HG03432 (cell line): ENCODE data around the gene ALB.
A peak's percentile ranks its signal among the peaks of the same experiment; 100 is the strongest.
"Not testable (repeated sequence)": the region's sequence is repeated elsewhere in the genome, so short reads cannot be mapped to it uniquely, and the experiment has no call there.

Experiments used
- ATAC-seq: cut with Tn5 transposase; IDR thresholded peaks from one replicate; pipeline ENCODE4 v1.9.1; 2021; ENCODE audit warnings: mild to moderate bottlenecking, moderate library complexity; ENCODE audit not compliant: unreplicated experiment

The ALB gene

DNA sequence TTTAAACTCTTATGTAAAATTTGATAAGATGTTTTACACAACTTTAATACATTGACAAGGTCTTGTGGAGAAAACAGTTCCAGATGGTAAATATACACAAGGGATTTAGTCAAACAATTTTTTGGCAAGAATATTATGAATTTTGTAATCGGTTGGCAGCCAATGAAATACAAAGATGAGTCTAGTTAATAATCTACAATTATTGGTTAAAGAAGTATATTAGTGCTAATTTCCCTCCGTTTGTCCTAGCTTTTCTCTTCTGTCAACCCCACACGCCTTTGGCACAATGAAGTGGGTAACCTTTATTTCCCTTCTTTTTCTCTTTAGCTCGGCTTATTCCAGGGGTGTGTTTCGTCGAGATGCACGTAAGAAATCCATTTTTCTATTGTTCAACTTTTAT, at the start of gene ALB:
TSS of gene ALB (plus strand) at position 246 of the 400 bp plus-strand sequence. CDS start at position 287, 41 bp downstream.
- no peak for ATAC-seq

GRCh38 chr4:73357174-73357573, 46.9 kb upstream of the ALB start:
- not testable (repeated sequence) for ATAC-seq

DNA sequence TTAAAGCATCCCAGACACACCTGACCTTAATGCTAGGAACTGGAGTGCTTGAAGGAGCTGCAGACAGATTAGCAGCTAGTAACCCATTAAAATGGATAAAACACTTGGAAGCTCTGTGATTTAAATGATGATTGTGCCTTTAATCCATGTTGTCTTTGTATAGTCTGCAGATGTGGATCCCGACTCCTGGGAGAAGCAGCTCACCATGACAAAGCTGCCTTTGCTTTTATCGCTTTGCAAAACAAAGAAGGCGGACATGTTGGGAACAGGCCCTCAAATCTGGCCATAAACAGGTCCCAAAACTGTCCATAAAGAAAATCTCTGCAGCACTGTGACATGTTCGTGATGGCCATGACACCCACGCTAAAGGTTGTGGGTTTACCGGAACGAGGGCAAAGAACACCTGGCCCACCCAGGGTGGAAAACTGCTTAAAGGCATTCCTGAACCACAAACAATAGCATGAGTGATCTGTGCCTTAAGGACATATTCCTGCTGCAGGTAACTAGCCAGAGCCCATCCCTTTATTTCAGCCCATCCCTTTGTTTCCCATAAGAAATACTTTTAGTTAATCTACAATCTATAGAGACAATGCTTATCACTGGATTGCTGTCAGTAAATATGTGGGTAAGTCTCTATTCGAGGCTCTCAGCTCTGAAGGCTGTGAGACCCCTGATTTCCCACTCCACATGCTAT, 34.4 kb upstream of the ALB start:
- not testable (repeated sequence) for ATAC-seq

DNA sequence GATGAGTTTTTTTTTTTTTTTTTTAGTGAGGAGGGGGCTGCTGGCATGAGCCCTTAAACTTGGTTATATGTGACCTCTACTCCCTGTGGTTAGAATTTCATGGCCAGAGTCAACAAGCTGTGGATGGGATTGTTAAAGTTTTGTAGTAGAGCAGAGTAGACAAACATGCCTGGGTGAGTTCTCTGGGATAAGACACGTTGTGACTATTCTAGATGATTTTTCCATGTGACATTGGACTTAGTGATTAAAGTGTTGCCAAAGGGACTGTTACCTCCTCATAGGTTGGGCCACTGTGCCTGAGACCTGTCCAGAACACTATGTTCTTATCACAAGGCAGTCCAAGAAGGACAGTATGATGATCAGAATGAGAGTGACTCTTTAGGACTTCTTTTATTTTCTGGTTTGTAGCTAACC, 28.8 kb upstream of the ALB start:
- ATAC-seq = no peak

DNA sequence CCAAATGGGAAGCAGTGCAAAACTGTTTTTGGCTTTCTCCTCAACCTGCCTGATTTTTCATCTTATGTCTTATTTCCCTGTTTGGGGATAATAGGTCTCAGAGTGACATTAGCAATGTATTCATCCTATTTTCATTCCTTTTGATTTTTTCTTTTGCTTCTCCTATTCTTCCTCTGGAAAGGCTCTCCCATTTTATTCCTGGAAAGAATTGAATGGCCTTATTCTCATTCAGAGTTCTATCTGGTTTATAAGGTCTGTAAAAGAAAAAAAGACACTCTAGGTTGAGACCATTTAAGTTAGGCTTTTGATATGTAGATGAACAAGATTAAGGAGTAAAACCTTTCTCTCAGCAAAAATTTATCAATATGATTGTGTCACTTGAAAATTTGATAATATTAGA, 27.8 kb upstream of the ALB start:
- ATAC-seq = no peak

- ATAC-seq = no peak
These were observed 27.1 kb upstream of the ALB start for GRCh38 chr4:73376976-73377375.

DNA sequence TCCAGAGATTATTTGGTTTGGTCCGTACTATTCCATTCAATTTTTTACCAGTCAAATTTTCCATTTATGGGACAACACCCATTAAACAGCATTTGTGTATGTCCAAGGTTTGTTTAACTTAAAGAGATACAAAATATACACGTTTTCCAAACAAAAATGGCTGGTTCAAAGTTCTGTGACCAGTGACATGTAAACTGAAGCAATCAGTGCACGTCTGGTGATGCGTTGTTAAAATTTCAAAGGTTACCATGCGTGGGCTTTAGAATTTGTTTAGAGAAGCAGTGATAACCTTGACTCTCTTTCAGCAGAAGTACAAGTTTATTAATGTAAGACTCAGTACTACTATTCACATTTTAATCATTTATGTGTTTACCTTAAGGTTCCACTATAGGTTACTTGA, 25.2 kb upstream of the ALB start:
- no peak for ATAC-seq

DNA sequence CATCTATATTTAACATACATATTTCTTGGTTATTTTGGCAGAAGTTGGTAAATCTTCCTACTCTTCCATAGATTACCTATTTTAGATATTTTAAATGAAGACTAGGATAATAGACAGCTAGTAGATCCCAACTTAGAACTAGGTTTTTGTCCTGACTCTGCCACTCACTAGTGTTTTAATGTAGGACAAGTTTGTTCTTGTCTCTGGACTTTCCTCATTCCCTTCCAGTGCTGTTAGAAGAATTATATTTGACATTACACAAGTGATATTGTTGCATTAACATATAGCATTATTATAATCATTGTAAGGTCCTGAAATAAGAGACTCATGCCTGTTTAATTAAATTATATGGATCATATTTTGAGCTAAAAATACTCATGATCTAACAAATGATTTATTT, 24.1 kb upstream of the ALB start:
- no peak for ATAC-seq

DNA sequence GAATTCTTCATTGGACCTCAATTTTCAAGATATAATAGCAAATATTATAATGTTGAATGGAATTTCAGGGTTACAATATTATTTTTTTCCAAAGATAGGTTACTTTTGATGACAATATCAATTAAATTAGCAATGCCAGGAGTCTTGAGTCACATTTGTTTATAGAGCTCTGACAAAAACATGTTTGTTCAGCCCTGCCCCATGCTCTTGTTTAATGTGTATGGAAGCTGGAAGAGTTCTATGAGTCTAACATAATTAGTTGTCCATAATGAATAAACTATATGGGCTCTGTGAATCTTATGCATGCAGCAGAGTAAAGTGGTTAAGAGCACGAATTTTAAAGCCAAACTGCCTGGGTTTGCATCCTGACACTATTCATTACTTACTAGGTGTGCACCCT, 22.9 kb upstream of the ALB start:
- ATAC-seq = no peak

DNA sequence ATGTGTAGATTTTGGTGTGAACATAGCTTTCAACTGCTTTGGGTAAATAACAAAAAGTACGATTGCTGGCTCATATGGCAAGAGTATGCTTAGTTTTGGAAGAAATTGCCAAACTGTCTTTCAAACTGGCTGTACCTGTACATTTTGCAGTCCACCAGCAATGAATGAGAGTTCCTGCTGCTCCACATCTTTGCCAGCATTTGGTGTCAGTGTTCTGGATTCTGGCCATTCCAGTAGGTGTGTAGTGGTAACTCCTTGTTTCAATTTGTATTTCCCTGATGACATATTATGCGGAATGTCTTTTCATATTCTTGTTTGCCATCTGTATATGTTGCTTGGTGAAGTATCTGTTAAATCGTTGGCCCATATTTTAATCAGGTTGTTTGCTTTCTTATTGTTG, 20.6 kb upstream of the ALB start:
- no peak for ATAC-seq

GRCh38 chr4:73387552-73387951, 16.5 kb upstream of the ALB start:
- peak; percentile 81 for ATAC-seq

DNA sequence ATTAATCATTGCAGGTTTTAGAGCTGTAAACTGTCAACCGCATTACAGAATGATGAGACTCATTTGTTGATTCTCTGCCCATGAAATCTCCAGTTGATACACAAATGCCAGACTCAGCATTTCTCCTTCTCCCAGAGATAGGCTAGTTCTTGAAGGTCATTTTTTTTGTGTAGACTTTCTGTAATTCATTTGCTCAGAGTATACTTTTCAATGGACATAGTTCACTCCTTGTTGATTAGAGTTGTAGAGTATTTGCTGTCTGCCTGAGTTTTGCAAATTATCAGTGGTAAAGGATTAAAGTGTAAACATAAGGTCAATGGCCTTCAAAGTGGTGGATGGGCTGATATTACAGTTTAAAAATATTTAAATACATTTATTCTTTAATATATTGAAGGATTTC, 15.2 kb upstream of the ALB start:
- no peak for ATAC-seq

DNA sequence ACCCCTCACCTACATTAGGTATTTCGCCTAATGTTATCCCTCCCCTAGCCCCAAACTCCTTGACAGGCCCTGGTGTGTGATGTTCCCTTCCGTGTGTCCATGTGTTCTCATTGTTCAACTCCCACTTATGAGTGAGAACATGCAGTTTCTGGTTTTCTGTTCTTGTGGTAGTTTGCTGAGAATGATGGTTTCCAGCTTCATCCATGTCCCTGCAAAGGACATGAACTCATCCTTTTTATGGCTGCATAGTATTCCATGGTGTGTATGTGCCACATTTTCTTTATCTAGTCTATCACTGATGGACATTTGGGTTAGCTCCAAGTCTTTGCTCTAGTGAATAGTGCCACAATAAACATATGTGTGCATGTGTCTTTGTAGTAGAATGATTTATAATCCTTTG, 14.4 kb upstream of the ALB start:
- ATAC-seq = not testable (repeated sequence)

DNA sequence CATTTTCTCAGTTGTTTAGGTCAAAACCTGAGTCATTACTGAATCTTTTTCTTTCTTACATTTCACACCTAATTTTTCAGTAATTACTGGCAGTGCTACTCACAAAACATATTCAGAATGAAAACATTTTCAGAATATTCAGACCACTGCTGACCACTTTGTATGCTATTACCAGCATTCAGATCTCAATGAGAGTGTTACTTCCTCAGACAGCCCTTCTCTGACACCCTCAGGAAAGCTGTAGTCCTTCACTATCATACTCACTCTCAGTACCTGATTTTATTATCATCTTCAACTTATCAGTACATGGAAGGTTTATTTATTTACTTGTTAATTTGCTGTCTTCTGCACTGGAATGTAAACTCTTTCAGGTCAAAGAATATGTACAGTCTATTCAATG, 12.3 kb upstream of the ALB start:
- no peak for ATAC-seq

- ATAC-seq = no peak
These were observed 11.2 kb upstream of the ALB start for GRCh38 chr4:73392936-73393335.

- ATAC-seq = no peak
These were observed 7.8 kb upstream of the ALB start for GRCh38 chr4:73396304-73396703.

DNA sequence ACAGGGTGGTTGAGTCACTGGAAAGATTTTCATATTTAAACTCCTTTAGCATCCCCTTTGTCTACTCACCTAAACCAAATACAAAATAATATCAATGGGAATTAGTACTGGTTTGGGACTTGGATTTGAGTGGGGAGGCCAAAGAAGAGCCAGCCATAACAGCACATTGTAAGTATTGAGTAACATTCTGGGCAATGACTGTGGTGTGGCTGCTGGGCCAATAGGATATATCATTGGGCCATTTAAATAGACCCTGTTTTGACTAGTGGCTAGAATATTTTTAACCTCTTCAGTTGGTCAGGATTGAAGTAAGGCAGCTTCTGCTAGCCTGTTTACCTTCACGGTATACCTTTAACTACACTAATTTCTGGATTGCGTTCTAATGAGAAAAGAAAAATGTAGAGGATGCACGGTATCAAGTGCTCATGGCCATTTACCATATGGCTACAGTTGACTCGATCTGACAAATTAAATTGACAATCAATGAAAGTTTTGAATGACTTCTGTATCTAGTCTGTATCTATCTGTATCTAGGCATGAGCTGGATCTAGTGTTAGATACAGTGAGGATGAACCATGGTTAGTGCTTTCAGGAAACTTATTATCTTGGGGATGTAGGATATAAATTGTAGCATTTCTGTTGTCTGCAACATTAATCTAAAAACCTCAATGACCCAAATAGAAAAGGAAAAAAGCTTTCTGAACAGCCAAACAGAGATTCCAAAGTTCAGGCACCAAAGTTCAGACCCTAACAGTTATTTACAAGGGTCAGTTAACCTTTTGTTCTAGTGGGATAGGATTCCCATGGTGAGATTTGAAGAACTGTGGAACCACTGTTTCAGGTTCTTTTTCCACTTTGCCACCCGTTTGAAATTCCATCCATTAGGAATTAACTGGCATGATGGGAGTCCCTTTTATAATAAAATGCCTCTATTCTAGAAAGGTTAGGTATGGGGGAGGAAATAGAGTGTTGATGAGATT, 6.8 kb upstream of the ALB start:
- no peak for ATAC-seq

- ATAC-seq = no peak
These were observed 2.7 kb upstream of the ALB start for GRCh38 chr4:73401412-73401811.

DNA sequence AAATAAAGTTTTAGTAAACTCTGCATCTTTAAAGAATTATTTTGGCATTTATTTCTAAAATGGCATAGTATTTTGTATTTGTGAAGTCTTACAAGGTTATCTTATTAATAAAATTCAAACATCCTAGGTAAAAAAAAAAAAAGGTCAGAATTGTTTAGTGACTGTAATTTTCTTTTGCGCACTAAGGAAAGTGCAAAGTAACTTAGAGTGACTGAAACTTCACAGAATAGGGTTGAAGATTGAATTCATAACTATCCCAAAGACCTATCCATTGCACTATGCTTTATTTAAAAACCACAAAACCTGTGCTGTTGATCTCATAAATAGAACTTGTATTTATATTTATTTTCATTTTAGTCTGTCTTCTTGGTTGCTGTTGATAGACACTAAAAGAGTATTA, 370 bp downstream of the ALB start:
- no peak for ATAC-seq

DNA sequence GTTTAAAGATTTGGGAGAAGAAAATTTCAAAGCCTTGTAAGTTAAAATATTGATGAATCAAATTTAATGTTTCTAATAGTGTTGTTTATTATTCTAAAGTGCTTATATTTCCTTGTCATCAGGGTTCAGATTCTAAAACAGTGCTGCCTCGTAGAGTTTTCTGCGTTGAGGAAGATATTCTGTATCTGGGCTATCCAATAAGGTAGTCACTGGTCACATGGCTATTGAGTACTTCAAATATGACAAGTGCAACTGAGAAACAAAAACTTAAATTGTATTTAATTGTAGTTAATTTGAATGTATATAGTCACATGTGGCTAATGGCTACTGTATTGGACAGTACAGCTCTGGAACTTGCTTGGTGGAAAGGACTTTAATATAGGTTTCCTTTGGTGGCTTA, 1.1 kb downstream of the ALB start:
- ATAC-seq = no peak

GRCh38 chr4:73406548-73406875, 2.4 kb downstream of the ALB start:
- ATAC-seq = no peak

DNA sequence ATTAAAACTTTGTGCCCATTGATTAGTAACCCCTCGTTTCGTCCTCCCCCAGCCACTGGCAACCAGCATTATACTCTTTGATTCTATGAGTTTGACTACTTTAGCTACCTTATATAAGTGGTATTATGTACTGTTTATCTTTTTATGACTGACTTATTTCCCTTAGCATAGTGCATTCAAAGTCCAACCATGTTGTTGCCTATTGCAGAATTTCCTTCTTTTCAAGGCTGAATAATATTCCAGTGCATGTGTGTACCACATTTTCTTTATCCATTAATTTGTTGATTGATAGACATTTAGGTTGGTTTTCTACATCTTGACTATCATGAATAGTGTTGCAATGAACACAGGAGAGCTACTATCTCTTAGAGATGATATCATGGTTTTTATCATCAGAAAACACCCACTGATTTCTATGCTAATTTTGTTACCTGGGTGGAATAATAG, 3.2 kb downstream of the ALB start:
- ATAC-seq = no peak
